ENCODE data around the gene AQP12B.
"Not testable (repeated sequence)": the region's sequence is repeated elsewhere in the genome, so short reads cannot be mapped to it uniquely, and the experiment has no call there.

The AQP12B gene

DNA sequence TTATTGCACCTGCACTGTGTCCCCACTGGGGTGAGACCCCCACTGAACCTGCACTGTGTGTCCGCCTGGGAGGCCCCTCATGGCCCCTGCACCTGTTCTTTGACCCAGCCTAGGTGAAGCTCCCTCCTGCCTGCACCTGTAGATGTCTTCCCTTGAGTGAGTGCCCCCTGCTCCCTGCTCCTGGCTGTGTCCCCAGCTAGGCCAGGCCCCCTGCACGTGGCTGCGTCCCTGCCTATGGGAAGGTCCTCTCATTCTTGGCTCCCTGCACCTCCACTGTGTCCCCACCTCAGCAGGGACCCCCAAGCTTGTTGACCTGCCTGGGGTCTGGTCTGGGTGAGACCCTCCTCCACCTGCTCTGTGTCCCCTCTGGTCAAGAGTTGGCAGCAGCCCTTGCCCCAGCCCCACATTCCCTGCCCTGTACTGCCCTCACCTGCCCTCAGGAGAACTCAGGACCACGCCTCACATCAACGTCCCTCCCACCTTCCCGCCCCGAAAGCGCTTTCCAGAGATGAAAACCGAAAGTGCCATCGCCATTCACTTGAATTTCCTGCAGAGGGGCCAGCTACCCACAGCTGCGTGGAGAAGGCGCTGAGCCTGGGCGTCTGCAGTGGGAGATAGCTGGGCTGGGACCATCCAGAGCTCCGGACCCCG lies 769 bp upstream of the AQP12B start:
- not testable (repeated sequence) for DNase-seq

- not testable (repeated sequence) for DNase-seq
Observed at GRCh38 chr2:240680185-240680584, 2.5 kb downstream of the AQP12B start.

DNA sequence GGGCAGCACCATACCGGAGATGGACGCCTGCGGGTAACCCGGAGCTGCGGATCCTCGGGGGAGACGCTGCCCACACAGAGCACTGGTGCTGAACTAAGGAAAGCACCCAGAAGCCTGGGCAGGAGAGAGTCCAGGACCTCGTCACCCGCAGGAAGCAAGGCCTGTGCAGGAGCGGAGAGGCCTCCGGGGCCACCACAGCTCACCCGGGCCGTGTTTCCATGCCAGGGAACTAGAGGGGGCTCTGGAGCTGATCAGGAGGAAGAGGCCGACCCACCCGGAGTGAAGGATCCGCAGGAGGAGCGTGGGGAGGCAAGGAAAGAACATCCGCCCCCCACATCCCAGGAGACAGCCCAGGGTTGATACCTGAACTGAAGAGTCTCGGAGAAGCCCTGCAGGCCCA lies 3.8 kb downstream of the AQP12B start:
- DNase-seq: not testable (repeated sequence)

DNA sequence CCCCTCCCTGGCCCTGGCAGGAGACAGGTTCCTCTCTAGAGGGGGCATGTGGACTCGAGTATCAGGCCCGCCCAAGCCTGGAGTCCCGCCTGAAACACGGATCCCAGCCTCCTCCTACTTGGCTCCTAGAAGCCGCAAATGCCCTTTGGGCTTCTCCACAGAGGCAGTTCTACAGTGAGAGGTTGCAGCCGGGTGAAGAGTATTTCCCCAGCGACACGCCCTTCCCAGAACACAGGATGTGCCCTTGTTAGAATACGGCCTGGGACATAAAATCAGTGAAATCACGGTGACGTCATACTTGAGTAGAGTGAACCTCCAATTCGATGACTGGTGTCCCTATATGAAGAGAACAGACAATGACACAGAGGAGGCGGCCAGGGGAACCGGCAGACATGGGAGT lies 4.6 kb downstream of the AQP12B start:
- DNase-seq: not testable (repeated sequence)

DNA sequence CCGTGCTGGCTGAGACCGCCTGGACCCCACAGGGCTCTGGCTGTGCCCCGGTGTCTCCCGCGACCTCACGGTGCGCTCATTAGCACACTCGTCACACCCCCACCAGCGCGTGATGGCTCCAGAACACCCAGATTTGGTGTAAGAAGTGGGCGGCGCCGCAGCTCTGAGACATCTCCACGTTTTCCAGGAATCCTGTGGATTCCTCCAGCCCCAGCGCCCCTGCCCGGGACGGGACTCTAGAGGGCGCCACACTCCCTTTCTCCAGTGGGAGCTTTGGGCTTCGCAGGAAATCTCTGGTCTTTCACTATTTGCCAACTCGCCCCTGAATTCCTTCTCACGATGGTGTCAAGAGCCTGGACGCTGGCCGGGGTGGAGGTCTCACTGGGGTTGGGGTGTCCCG lies 7.3 kb downstream of the AQP12B start:
- DNase-seq: not testable (repeated sequence)

DNA sequence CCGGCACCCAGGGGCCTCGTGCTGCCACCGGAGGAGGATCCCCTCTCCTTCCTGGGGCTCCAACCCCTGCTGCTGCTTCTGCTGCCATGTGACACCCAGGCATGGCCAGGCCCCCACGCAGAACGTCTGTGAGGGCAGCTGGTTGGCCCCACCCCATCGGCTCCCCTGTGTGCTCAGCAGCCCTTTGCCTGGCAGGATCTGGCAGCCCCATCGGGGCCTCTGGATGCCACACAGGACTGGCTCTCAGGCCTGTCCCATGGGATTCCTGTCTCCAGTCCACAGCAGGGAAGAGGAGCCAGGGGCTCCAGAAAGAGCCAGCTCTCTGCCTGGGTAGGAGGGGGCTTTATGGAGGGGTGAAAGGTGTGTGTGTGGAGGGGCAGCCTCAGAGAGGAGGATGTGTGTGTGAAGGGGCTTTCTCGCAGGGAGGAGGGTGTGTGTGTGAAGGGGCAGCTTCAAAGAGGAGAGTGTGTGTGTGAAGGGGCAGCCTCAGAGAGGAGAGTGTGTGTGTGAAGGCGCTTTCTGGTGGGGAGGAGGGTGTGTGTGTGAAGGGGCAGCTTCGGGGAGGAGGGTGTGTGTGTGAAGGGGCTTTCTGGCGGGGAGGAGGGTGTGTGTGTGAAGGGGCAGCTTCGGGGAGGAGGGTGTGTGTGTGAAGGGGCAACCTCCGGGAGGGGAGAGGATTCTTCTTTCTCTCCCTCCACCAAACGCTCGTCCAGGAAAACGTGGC lies 8.1 kb downstream of the AQP12B start:
- not testable (repeated sequence) for DNase-seq

DNA sequence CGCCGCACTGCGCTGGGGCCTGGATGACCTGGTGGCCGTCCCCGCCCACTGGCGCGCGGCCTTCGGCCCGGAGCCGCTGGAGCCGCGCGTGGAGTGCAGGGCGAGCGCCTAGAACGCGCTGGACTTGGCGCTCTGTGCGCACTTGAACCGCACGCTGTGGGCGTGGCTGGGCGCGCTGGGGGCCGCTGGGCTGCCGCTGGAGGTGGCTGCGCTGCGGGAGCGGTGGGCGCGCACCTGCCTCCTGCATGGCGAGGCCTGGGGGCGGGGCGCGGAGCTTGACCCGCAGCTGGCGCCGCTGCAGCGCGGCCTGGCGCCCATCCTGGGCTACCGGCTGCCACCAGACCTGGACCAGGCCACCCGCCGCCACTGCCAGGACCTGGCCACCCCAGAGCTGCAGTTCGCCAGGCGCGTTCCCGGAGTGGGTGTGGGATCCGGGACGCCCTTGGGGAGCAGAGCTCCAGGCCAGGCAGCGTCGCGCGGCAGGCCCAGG lies 9.9 kb downstream of the AQP12B start:
- no peak for DNase-seq

- DNase-seq: no peak
Observed at GRCh38 chr2:240672076-240672700, 10.5 kb downstream of the AQP12B start.

DNA sequence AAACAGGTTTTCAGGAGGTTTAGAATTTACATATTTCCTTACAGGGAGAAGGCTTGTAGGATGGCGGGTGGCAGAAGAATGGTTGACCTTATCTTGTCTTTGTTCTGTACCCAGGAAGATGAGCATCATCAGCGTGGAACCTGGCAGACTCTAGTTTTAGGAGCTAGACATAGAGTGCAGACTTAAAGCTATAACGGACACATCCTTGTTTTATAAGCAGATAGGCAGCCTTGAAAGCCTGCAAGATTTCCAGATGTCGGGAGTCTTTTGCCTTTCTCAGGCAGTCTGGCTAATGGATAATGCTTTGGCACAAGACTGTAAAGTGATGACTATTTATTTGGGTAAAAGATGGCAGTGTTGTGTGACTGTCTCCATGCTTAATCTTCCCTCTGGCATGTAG lies 11.7 kb downstream of the AQP12B start:
- no peak for DNase-seq

- no peak for DNase-seq
Observed at GRCh38 chr2:240670402-240670801, 12.3 kb downstream of the AQP12B start.

GRCh38 chr2:240664622-240665021 lies 18.1 kb downstream of the AQP12B start:
- no peak for DNase-seq

GRCh38 chr2:240663546-240664190 lies 19.0 kb downstream of the AQP12B start:
- no peak for DNase-seq

- DNase-seq: no peak
Observed at GRCh38 chr2:240662681-240663080, 20.0 kb downstream of the AQP12B start.

GRCh38 chr2:240659883-240660282 lies 22.8 kb downstream of the AQP12B start:
- DNase-seq: not testable (repeated sequence)

DNA sequence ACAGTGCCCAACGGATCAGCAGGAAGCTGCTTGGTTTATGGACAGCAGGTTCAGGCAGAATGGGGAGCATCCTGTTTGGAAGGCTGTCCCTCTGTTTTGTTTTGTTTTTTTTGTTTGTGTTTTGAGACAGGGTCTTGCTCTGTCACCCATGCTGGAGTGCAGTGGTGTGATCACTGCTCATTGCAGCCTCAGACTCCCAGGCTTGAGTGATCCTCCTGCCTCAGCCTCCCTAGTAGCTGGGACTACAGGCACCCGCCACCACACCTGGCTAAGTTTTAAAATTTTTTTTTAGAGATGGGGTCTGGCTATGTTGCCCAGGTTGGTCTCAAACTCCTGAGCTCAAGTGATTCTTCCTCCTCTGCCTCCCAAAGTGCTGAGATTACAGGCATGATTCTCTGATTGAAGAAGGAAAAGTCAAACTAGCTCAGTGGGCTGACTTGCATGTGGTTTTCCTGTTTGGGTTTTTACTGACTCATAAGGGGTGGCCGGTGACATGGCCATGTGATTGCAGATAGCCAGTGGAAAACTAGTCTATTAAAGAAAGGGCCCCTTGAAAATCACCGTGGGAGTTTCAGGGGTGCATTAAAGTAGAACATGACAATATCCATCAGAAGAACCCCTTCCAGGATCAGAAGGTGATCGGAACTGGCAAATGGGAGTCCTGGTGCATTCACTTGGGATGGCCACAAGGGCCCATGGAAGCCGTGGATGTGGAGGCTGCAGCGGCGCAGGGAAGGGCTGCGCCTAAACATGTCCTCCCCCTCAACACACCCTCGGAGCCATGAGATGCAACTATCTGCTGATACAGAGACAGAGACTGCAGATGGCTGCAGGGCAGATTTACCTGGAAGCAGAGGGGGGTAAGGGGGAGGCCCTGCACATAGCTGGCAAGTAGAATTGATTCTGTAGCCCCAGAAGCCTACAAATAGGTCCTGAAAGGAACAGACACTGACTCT lies 26.5 kb downstream of the AQP12B start:
- no peak for DNase-seq

DNA sequence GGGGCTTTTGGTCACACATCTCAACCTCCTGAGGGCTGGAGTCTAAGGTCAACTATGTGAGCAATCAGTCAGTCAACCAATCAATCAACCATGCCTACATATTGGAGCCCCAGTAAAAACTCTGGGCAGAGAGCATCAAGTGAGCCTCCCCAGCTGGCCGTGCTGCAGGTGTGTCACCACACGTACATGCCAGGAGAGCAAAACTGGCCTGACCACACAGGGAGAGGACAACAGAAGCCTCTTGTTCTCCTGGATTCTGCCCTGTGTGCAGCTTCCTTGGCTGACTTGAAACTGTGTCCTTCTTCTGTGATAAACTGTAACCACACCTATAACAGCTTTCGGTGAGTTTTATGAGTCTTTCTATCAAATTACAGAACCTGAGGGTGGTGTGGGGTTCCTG lies 31.5 kb downstream of the AQP12B start:
- DNase-seq: no peak

GRCh38 chr2:240650254-240650965 lies 32.3 kb downstream of the AQP12B start:
- DNase-seq: no peak

GRCh38 chr2:240649331-240649730 lies 33.4 kb downstream of the AQP12B start:
- DNase-seq: no peak

GRCh38 chr2:240648650-240649275 lies 33.9 kb downstream of the AQP12B start:
- DNase-seq: no peak

GRCh38 chr2:240648155-240648649 lies 34.5 kb downstream of the AQP12B start:
- no peak for DNase-seq
